ENCODE results near the gene HAL. TPM values are rescaled to one million over a fixed set of nuclear protein-coding genes. Genes with fewer than 3 reads are reported as not detected.

The HAL gene
- total RNA-seq, 4 donors from 2014 or later = 1.2 TPM; not detected in 3

DNA sequence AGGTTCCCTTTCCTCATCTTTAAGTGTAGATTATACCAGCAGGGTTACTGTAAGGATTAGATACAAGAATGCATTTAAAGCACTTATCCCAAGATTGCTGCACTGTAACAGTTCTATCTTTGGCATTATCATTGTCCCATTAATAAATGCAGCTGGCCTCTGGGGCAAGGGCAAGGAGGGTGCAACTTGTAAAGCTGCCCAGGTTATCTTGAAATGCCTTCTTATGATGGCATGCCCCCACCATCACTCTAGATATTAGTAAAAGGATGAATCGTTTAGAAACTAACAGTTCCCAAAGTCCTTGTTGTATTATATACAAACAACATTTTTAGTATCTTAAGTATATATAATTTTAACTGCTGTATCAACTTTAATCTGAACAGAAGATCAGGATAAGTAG lies 32.4 kb upstream of the HAL start:
- Histone ChIP-seq H3K36me3 (peaks cover 22 to 52% (median 39%) of the 10 kb centered on the region in 4 donors), H3K4me1 (peaks cover under 1 to 21% (median 15%) of the 10 kb centered on the region in 4 donors), H3K27me3 (no peaks in the 10 kb centered on the region), H3K9me3 (no peaks in the 10 kb centered on the region), H3K27ac (replicated peaks in 1 of 4) (no peak overlapping the region), H3K4me3 (no peak overlapping the region)
- WGBS = 86% methylated on average over 1 of the region's 1 CpG
- intact Hi-C loops (cut with DNase I) = no loop called here
- TF ChIP-seq POLR2A (IDR thresholded peaks at IDR 0.05; ENCODE audit: low read depth) = no peak
- no peak for DNase-seq (ENCODE audit: extremely low spot score)

DNA sequence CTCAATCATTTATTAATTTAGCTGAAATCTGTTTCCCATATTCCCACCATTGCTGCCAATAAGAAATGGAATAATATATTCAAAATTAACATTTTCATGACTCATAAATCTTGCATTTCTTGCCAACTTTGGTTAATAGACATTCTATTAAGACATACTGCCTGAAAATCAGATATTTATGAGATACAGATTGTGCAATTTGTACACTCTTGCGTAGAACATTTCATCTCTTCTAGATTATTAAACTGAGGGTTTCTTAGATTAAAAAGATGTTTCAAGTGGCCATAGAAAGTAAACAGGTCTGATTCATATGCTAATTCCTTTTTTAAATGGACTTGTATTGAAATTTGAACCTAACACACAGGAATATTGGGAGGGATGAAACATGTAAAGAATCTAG lies 30.2 kb upstream of the HAL start:
- Histone ChIP-seq H3K27ac (replicated peaks in 1 of 4) (no peak overlapping the region), H3K4me1 (no peaks in the 10 kb centered on the region), H3K4me3 (no peak overlapping the region), H3K27me3 (no peaks in the 10 kb centered on the region), H3K36me3 (peaks cover 41 to 74% (median 61%) of the 10 kb centered on the region in 4 donors), H3K9me3 (no peaks in the 10 kb centered on the region)
- intact Hi-C loops (cut with DNase I) = no loop called here
- no peak for TF ChIP-seq EP300 (IDR thresholded peaks at IDR 0.05)
- 95% methylated on average over 1 of the region's 1 CpG for WGBS
- no peak for DNase-seq (ENCODE audit: extremely low spot score)

DNA sequence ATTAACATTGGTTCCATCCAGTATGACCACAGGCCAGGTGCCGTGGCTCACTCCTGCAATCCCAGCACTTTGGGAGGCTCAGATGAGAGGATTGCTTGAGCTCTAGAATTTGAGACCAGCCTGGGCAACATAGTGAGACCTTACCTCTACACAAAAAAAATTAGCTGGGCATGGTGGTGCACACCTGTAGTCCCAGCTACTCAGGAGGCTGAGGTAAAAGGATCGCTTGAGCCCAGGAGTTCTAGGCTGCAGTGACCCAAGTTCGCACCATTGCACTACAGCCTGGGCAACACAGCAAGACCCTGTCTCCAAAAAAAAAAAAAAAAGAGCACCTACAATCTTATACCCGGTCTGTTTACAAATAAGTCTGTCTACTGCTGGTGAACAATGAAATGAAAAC lies 29.4 kb upstream of the HAL start:
- H3K36me3 ChIP-seq = peaks cover 43 to 80% (median 69%) of the 10 kb centered on the region in 4 donors

DNA sequence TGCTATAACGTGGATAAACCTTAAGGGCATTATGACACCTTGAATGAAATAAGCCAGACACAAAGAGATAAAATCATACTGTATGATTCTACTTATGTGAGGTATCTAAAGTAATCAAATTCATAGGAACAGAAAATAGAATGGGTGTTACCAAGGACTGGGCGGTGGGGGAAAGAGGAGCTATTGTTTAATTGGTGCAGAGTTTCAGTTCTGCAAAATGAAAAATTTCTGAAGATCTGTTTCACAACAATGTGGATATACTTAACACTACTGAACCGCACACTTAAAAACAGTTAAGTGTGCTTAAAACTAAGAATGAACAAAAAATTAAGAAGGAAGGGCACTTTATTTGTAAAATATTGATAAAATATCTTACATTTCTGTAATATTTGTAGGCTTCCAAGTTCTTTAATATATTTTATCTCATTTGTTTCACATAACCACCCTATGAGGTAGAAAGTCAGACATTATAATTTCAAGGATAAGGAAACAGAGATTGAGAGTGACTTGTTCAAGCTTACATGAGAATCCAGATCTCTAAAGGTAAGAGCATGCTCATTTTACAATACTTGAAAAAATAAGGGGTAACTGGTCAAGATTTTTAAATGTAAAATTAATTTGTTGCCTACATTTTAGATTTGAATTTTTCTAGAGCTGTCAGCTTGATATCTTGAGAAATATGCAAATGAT lies 24.3 kb upstream of the HAL start:
- H3K4me3 ChIP-seq = no peak overlapping the region
- H3K4me1 ChIP-seq = peaks cover 0 to 4% (median 0%) of the 10 kb centered on the region in 4 donors
- peaks cover 26 to 95% (median 72%) of the 10 kb centered on the region in 4 donors for H3K36me3 ChIP-seq
- TF ChIP-seq, protein P1, sequence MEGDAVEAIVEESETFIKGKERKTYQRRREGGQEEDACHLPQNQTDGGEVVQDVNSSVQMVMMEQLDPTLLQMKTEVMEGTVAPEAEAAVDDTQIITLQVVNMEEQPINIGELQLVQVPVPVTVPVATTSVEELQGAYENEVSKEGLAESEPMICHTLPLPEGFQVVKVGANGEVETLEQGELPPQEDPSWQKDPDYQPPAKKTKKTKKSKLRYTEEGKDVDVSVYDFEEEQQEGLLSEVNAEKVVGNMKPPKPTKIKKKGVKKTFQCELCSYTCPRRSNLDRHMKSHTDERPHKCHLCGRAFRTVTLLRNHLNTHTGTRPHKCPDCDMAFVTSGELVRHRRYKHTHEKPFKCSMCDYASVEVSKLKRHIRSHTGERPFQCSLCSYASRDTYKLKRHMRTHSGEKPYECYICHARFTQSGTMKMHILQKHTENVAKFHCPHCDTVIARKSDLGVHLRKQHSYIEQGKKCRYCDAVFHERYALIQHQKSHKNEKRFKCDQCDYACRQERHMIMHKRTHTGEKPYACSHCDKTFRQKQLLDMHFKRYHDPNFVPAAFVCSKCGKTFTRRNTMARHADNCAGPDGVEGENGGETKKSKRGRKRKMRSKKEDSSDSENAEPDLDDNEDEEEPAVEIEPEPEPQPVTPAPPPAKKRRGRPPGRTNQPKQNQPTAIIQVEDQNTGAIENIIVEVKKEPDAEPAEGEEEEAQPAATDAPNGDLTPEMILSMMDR (IDR thresholded peaks at IDR 0.05) = no peak
- TF ChIP-seq POLR2A (IDR thresholded peaks at IDR 0.05; ENCODE audit: low read depth) (no peak), POLR2AphosphoS5 (IDR thresholded peaks at IDR 0.05) (no peak), EP300 (IDR thresholded peaks at IDR 0.05) (no peak)
- no peaks in the 10 kb centered on the region for H3K9me3 ChIP-seq
- no peak overlapping the region for H3K27ac ChIP-seq (replicated peaks in 1 of 4)
- intact Hi-C loops (cut with DNase I) = no loop called here
- no peak for DNase-seq (ENCODE audit: extremely low spot score)
- H3K27me3 ChIP-seq = no peaks in the 10 kb centered on the region
- 82% methylated on average over 3 of the region's 3 CpGs for WGBS

More for the DNA sequence above, 29.4 kb upstream of the HAL start:
- no peaks in the 10 kb centered on the region for H3K9me3 ChIP-seq
- H3K27me3 ChIP-seq = no peaks in the 10 kb centered on the region
- intact Hi-C loops (cut with DNase I) = no loop called here
- H3K4me3 ChIP-seq = no peak overlapping the region
- TF ChIP-seq, protein P1 (IDR thresholded peaks at IDR 0.05) = no peak
- TF ChIP-seq POLR2A (IDR thresholded peaks at IDR 0.05; ENCODE audit: low read depth) = no peak
- no peak for TF ChIP-seq POLR2AphosphoS5 (IDR thresholded peaks at IDR 0.05)
- TF ChIP-seq EP300 (IDR thresholded peaks at IDR 0.05) = no peak
- no peak overlapping the region for H3K27ac ChIP-seq (replicated peaks in 1 of 4)
- 95% methylated on average over 4 of the region's 4 CpGs for WGBS
- H3K4me1 ChIP-seq = no peaks in the 10 kb centered on the region
- DNase-seq (ENCODE audit: extremely low spot score) = no peak

DNA sequence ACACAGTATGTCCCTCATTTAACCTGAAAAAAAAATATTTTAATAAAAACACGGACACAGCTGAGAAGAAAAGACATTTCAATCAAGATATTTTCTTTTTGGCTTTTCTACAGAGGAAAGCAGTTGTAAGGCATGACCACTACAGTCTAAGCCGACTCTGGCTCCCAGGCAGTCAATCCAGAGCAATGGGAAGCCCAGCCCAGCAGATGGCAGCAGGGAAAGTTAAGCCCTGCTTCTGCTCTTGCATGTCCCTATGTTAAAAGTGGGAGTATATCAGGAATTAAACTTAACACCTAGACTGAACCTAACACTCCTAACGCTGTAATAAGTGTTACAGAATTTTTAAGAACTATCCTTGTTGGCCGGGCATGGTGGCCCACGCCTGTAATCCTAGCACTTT lies 19.5 kb upstream of the HAL start:
- TF ChIP-seq POLR2AphosphoS5 (IDR thresholded peaks at IDR 0.05) = no peak
- TF ChIP-seq, protein P1 (IDR thresholded peaks at IDR 0.05) = peak; percentile 8 to 40 (median 26)
- Histone ChIP-seq H3K27me3 (no peaks in the 10 kb centered on the region), H3K4me3 (no peak overlapping the region), H3K36me3 (peaks cover 30 to 90% (median 62%) of the 10 kb centered on the region in 4 donors), H3K27ac (replicated peaks in 1 of 4) (no peak overlapping the region), H3K4me1 (peaks cover 0 to 11% (median 2%) of the 10 kb centered on the region in 4 donors), H3K9me3 (no peaks in the 10 kb centered on the region)
- DNase-seq (ENCODE audit: extremely low spot score) = no peak
- 77% methylated on average over 5 of the region's 5 CpGs for WGBS
- intact Hi-C loops (cut with DNase I) = no loop called here

Data from esophagus muscularis mucosa (tissue), 4 donors.